GM19193 (cell line): Measurements from ENCODE around the gene PRUNE1.

Experiments
- POLR2A ChIP-seq: IDR thresholded peaks from 4 replicates; pipeline ENCODE4 v1.6.1; 2011; ENCODE audit not compliant: insufficient read depth, insufficient read length; ENCODE audit errors: extremely low read depth

Gene PRUNE1

GRCh38 chr1:150994248-150994647, 14.0 kb upstream of the PRUNE1 start:
- TF ChIP-seq POLR2A: no peak

- no peak for TF ChIP-seq POLR2A
These were observed 12.8 kb upstream of the PRUNE1 start for GRCh38 chr1:150995460-150995859.

GRCh38 chr1:150995896-150996295, 12.4 kb upstream of the PRUNE1 start:
- TF ChIP-seq POLR2A: no peak

GRCh38 chr1:150997126-150997872, 10.9 kb upstream of the PRUNE1 start:
- no peak for TF ChIP-seq POLR2A

- TF ChIP-seq POLR2A: no peak
These were observed 10.3 kb upstream of the PRUNE1 start for GRCh38 chr1:150997949-150998348.

- no peak for TF ChIP-seq POLR2A
These were observed 9.1 kb upstream of the PRUNE1 start for GRCh38 chr1:150999051-150999674.

GRCh38 chr1:150999926-151000325, 8.3 kb upstream of the PRUNE1 start:
- TF ChIP-seq POLR2A: no peak

GRCh38 chr1:151000408-151000807, 7.8 kb upstream of the PRUNE1 start:
- TF ChIP-seq POLR2A: no peak

GRCh38 chr1:151001602-151002001, 6.6 kb upstream of the PRUNE1 start:
- TF ChIP-seq POLR2A: no peak

GRCh38 chr1:151002051-151002450, 6.2 kb upstream of the PRUNE1 start:
- TF ChIP-seq POLR2A: no peak

- no peak for TF ChIP-seq POLR2A
These were observed 5.6 kb upstream of the PRUNE1 start for GRCh38 chr1:151002611-151003010.

GRCh38 chr1:151003180-151003579, 5.1 kb upstream of the PRUNE1 start:
- no peak for TF ChIP-seq POLR2A

GRCh38 chr1:151005729-151006319, 2.4 kb upstream of the PRUNE1 start:
- no peak for TF ChIP-seq POLR2A

- no peak for TF ChIP-seq POLR2A
These were observed 1.8 kb upstream of the PRUNE1 start, which contains the start of gene MINDY1 for GRCh38 chr1:151006327-151007052. MINDY1 (minus strand) TSS chr1:151006902; CDS start chr1:151002617, 4,285 bp downstream.

- TF ChIP-seq POLR2A: no peak
These were observed 401 bp upstream of the PRUNE1 start for GRCh38 chr1:151007853-151008243.

GRCh38 chr1:151009206-151009587, 948 bp downstream of the PRUNE1 start:
- TF ChIP-seq POLR2A: no peak

GRCh38 chr1:151009674-151010345, 1.6 kb downstream of the PRUNE1 start:
- no peak for TF ChIP-seq POLR2A
